Measurements from ENCODE around the gene GPATCH3.
"Not testable (repeated sequence)": the region's sequence is repeated elsewhere in the genome, so short reads cannot be mapped to it uniquely, and the experiment has no call there.

GPATCH3 gene

DNA sequence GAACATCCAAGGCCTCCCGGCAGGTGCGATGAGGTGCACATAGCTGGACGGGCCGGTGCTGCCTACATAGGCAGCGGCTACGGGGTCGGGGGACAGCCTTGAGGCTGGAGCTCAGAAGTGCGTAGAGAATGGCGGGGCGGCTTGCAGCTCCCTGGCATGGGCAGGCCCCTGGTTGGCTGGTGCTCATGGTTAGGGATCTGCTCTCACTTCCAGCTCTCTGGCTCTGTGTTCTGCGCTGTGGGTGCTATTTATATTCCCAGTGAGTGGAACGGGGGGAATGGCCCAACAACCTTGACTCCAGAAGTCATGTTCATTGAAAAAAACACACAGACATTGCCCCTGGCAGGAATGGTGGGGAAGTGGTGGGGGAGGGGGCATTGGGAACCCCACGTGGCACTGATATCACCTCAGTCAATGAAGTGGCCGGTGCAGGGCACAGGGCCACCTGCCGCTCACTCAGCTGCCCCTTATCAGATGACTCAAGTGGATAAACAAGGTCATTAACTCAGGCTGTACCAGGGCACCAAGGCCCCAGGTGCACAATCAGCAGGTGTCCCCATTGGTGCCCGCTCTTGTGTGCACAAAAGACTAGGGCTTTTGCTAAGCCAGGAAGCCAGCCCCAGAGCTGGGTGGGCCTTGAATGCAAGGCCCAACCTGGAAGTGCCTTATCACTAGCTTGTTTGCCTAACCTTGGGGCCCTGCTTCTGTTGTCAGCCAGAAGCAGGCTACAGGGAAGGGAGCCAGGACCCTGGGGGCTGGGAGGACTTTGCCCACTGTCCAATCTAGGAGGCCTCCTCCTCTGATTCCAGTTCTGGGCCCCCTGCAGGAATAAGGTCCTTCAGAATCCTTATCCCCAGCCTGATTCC is 13.7 kb upstream of the GPATCH3 start, which contains the start of gene NR0B2:
NR0B2 (minus strand) TSS at position 222 of the 866 bp plus-strand sequence; CDS start at position 187, 35 bp downstream.
- DNase-seq (ENCODE audit: low read depth in 3 of 3), result no peak

GRCh38 chr1:26913389-26913753 is 13.1 kb upstream of the GPATCH3 start:
- DNase-seq (ENCODE audit: low read depth in 3 of 3), result no peak

- DNase-seq (ENCODE audit: low read depth in 3 of 3), result no peak
Measured at GRCh38 chr1:26912147-26912490, 11.9 kb upstream of the GPATCH3 start.

- no peak for DNase-seq (ENCODE audit: low read depth in 3 of 3)
Measured at GRCh38 chr1:26911399-26912146, 11.3 kb upstream of the GPATCH3 start.

DNA sequence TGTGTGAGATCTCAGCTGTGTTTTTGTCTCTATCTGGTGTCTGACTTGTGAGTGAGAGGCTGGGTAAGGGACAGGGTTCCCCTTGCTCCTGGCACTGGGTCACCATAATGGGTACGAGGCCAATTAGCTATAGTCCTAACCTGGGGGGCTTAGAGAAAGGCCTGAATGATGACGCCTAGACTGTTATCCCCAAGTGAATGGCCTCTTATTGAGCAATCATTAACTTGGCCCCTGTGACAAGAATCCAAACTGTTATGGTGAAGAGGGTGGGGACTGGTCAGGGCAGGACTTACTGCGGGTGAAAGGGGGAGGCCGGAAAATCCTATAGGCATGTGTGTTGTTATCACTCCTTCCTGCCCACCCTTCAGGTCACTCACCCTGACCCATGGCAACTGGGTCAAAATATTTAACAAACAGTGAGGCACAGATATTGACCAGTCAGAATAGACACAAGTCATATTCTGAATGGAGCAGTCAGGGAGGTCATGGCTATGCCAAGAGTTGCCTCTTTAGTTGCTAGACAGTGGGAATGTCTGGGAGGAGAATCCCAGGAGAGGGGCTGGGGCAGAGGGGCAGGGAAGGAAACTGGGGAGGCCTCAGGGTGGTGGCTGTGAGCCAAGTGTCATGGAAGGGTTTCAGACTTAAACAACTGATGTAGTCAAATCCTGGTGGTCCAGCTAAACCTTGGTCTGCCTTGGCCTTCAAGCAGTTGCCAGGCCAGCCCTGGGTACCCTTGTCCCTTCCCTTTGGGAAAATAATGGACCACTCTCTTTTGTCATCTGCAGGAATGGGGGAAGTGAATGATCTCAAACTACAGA is 10.3 kb upstream of the GPATCH3 start:
- no peak for DNase-seq (ENCODE audit: low read depth in 3 of 3)

- no peak for DNase-seq (ENCODE audit: low read depth in 3 of 3)
Measured at GRCh38 chr1:26909951-26910342, 9.7 kb upstream of the GPATCH3 start.

- DNase-seq (ENCODE audit: low read depth in 3 of 3), result no peak
Measured at GRCh38 chr1:26907071-26907917, 7.0 kb upstream of the GPATCH3 start.

GRCh38 chr1:26900815-26901511 is 696 bp upstream of the GPATCH3 start:
- DNase-seq (ENCODE audit: low read depth in 3 of 3), result no peak

DNA sequence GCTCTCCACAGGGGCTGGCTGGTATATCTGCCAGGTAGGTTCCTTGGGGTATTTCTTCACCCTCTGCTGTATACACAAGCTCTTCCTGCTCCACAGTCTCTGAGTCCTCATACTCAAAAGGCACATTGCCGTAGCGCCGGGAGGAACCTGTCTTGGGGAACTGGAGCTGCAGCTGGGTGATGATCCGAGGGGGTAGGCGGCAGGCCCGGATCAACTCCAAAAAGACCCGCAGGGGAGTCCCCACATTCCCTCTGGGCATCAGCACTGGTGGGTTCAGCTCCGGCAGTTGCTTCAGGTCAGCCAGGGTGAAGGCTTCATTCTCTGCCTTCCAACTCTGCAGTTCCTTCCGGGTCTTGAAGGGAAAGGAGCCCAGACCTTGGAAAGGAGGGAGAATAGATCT is 2.9 kb downstream of the GPATCH3 start:
- DNase-seq (ENCODE audit: low read depth in 3 of 3), result no peak

DNA sequence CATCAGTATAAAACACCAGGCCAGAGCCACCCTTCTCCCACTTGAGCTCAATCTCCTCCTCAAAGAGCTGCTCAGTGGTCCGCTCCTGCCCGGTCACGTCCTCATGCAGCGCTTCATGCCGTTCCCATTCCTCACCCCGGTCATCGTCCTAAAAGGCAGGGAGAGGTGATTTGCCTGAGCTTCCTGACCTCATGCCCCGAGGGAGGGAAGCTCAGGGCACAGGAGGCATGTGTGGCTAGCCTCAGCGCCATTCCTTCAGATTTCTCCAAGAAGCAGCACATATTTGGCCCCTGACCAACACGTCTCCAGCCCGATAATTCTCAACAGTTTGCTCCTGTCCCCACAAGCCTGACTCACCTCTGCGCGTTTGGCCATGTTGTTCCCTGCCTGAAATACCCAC is 6.0 kb downstream of the GPATCH3 start:
- no peak for DNase-seq (ENCODE audit: low read depth in 3 of 3)

DNA sequence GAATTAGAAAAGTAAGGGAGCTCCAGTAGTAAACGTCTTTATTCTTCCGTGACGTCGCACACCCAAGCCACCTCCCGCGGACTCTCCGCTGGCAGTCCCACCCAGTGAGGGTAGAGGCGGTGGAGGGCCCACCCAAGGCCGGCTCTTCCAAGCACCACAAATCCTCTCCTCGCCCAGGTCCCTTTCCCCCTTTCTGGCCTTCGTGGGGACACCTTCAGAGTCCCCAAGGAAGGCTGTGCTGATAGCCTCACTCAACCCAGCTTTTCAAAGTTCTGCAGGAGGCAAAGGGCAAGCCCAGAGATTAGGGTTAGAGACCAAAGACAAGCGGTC is 9.8 kb downstream of the GPATCH3 start:
- DNase-seq (ENCODE audit: low read depth in 3 of 3), result no peak

DNA sequence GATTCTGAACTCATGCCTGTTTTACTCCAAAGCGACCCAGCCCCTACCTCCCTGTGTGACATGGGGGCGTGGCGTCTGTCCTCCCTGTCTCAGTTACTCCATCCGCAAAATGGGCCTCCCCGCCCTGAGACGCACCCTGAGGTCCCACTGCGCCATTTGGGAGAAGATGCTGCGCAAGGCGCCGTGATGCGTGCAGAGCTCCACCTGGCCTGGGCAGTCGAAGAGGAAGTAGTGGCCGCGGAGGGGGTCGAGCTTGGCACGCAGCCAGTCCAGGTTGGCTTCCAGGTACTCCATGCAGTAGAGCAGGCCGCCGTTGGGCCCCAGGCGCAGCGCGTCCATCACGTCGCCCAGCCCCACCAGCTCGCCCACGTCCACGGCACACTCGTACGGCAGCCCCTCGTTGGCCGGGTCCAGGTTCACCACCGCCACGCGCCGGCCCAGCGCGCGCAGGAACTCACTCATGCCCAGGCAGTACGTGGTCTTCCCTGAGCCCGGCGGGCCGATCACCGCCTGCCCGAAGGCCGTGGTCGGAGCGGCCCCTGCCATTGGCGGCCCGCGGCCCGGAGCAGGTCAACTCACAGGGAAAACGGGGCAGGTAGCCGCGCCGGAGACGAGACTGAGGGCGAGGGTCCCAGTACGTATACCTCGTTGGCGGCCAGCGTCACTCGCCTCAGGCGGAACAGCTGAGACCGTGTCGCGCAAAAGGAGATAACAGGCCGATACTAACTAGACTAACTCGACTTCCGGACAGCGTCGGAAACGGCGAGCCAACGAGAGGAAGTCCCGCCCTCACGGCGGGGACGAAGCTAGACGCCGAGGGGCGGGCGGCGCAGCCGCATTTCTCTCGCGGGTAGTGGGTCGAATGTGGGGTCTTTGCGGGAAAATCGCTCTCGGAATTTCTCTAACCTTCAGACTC is 10.5 kb downstream of the GPATCH3 start, which contains the start of gene GPN2:
GPN2 (minus strand) TSS at position 733 of the 916 bp plus-strand sequence; CDS start at position 546, 187 bp downstream.
- peak; percentile 52 to 73 (median 58) for DNase-seq (ENCODE audit: low read depth in 3 of 3)

DNA sequence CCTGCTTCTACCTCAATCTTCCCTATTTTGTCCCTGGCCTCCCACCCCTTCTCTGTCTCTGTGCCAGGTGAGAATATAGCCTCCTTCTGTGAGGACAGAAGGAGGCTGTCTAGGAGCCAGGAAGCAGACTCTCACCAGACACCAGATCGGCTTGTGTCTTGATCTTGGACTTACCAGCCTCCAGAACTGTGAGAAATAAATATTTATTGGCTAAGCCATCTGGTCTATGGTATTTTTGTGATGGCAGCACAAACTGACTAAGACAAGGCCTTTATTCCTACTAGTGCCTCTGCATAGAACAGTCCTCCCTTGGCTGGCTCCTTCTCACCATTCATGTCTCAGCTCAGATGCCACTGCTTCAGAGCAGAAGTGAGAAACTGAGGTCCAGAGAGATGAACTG is 12.0 kb downstream of the GPATCH3 start:
- no peak for DNase-seq (ENCODE audit: low read depth in 3 of 3)

GRCh38 chr1:26887125-26887524 is 13.1 kb downstream of the GPATCH3 start:
- DNase-seq (ENCODE audit: low read depth in 3 of 3), result no peak

- DNase-seq (ENCODE audit: low read depth in 3 of 3), result no peak
Measured at GRCh38 chr1:26882696-26883463, 17.4 kb downstream of the GPATCH3 start.

DNA sequence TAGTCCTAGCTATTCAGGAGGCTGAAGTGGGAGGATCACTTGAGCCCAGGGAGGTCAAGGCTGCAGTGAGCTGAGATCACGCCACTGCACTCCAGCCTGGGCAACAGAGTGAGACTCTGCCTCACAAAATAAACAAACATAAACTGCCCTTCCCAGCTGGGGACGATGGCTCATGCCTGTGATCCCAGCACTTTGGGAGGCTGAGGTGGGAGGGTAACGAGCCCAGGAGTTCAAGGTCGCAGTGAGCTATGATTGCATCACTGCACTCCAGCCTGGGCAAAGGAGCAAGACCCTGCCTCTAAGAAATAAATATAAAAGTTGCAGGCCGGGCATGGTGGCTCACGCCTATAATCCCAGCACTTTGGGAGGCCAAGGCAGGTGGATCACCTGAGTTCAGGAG is 18.7 kb downstream of the GPATCH3 start:
- DNase-seq (ENCODE audit: low read depth in 3 of 3), result not testable (repeated sequence)

GRCh38 chr1:26879793-26880192 is 20.5 kb downstream of the GPATCH3 start:
- DNase-seq (ENCODE audit: low read depth in 3 of 3), result no peak

GRCh38 chr1:26877326-26877725 is 22.9 kb downstream of the GPATCH3 start:
- DNase-seq (ENCODE audit: low read depth in 3 of 3), result no peak

GRCh38 chr1:26874896-26875295 is 25.4 kb downstream of the GPATCH3 start:
- no peak for DNase-seq (ENCODE audit: low read depth in 3 of 3)
